Cardiac fibroblast (primary cell): ENCODE results near the gene FGD3.

ENCODE experiments used
- DNase-seq, 2 donors: peaks; one replicate each; pipeline versions ENCODE4 v3.0.0 to v3.0.0-alpha.2; 2010; ENCODE audit warnings: low read depth in 2 of 2
- H3K4me3 ChIP-seq, 2 donors: replicated peaks in 1 of 2; 1 replicate in 1 of 2; 2 replicates in 1 of 2; pipeline ENCODE4 v1.5.1; 2011; ENCODE audit warnings: low read depth in 2 of 2, low read length in 2 of 2, mild to moderate bottlenecking in 2 of 2, moderate library complexity in 1 of 2
- CTCF ChIP-seq: IDR thresholded peaks from one replicate; pipeline ENCODE4 v1.5.1; 2011; ENCODE audit warnings: low read depth, mild to moderate bottlenecking, low read length, inconsistent platforms

FGD3 gene

GRCh38 chr9:93007529-93008058, 60.3 kb downstream of the FGD3 start:
- DNase-seq = no peak
- TF ChIP-seq CTCF = no peak

GRCh38 chr9:93008457-93008856, 61.1 kb downstream of the FGD3 start:
- H3K4me3 ChIP-seq = no peak overlapping the region
- no peak for DNase-seq
- no peak for TF ChIP-seq CTCF

More at GRCh38 chr9:93007529-93008058, 60.3 kb downstream of the FGD3 start:
- no peak overlapping the region for H3K4me3 ChIP-seq

- no peak for DNase-seq
- no peak for TF ChIP-seq CTCF
- H3K4me3 ChIP-seq = no peak overlapping the region
Measured at GRCh38 chr9:93009337-93010015, 62.2 kb downstream of the FGD3 start.

- no peak for DNase-seq
- no peak overlapping the region for H3K4me3 ChIP-seq
- TF ChIP-seq CTCF = no peak
Measured at GRCh38 chr9:93010056-93010455, 62.7 kb downstream of the FGD3 start.

GRCh38 chr9:93010704-93011103, 63.4 kb downstream of the FGD3 start:
- no peak for DNase-seq
- H3K4me3 ChIP-seq = no peak overlapping the region
- TF ChIP-seq CTCF = no peak

- H3K4me3 ChIP-seq = no peak overlapping the region
- DNase-seq = no peak
- TF ChIP-seq CTCF = no peak
Measured at GRCh38 chr9:93011114-93011513, 63.8 kb downstream of the FGD3 start.
